ENCODE data around the gene R3HDM2.
"Not testable (repeated sequence)": the region's sequence is repeated elsewhere in the genome, so short reads cannot be mapped to it uniquely, and the experiment has no call there.

Gene R3HDM2

DNA sequence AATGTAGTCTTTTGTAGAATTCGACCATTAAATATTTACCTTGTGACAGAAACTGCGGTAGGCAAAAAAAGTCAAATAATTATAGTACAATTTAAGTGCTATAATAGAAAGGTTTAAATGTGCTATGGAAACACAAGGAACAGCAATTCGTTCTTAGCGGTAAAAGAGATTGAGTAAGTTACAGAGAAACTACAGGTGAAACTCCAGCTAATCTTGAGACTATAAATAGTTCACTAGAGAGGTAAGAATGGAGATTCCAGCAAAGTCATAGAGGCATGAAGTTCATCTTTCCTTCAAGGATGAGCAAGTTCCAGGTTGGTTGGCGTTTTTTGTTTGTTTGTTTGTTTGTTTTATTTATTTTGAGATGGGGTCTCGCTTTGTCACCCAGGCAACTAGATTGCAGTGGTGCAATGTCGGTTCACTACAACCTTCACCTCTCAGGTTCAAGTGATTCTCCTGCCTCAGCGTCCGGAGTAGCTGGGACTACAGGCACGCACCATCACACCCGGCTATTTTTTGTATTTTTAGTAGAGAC, 878 bp upstream of the R3HDM2 start:
- TF ChIP-seq, protein P1, sequence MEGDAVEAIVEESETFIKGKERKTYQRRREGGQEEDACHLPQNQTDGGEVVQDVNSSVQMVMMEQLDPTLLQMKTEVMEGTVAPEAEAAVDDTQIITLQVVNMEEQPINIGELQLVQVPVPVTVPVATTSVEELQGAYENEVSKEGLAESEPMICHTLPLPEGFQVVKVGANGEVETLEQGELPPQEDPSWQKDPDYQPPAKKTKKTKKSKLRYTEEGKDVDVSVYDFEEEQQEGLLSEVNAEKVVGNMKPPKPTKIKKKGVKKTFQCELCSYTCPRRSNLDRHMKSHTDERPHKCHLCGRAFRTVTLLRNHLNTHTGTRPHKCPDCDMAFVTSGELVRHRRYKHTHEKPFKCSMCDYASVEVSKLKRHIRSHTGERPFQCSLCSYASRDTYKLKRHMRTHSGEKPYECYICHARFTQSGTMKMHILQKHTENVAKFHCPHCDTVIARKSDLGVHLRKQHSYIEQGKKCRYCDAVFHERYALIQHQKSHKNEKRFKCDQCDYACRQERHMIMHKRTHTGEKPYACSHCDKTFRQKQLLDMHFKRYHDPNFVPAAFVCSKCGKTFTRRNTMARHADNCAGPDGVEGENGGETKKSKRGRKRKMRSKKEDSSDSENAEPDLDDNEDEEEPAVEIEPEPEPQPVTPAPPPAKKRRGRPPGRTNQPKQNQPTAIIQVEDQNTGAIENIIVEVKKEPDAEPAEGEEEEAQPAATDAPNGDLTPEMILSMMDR (IDR thresholded peaks at IDR 0.05), result no peak

DNA sequence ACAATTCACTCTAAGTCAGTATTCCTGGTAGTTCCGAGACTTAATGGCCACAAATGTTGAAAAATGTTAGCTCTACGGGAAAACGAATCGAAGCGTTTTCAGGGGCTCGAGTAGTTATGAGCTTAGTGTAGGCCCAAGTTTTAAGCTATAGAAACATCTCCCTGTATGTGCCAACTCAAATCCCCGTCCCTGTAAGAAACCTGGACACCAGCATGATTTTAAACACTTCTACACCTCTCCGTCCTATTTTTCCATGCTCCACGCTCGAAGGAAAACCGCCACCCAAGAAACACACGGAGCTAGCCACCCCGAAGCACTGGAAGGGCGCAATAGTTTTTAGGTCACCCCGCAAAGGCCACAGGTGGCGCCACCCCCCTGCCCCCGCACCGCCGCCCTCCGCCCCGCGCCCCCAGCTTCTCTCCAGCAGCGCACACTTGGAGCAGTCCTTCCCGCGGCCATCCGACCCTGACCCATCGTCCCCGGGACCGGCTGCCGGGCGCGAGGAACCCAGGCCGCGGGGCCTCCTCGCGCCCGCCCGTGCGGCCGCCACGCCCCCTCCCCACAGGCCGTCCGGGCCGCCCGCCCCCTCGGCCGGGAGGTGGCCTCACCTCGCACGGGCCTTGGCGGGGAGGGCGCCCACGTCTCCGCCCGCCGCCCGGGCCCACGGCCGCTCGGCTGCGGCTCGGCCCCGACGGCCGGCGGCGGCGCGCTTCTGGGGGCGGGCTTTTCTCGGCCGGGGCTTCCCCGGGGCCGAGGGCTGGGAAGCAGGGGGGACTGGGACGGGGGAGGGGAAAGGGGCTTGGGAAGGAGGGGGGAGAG, 522 bp downstream of the R3HDM2 start:
- no peaks in the 10 kb centered on the region for H3K9me3 ChIP-seq
- H3K27ac ChIP-seq, result peak overlapping the region; percentile 97 to 99
- peak; percentile 30 to 73 for DNase-seq
- peaks cover 0 to 5% (median 0%) of the 10 kb centered on the region in 3 donors for H3K36me3 ChIP-seq
- TF ChIP-seq, protein P1 (IDR thresholded peaks at IDR 0.05), result no peak
- H3K27me3 ChIP-seq, result no peaks in the 10 kb centered on the region
- peaks cover 0 to 15% (median 11%) of the 10 kb centered on the region in 4 donors for H3K4me1 ChIP-seq
- intact Hi-C loops (cut with DNase I; ENCODE audit: low total_unique reads), result no loop called here
- H3K4me3 ChIP-seq, result peak overlapping the region; percentile 76 to 93

More for the DNA sequence above, 878 bp upstream of the R3HDM2 start:
- Histone ChIP-seq H3K4me3 (peak overlapping the region; percentile 76 to 93), H3K27ac (peak overlapping the region; percentile 97 to 99), H3K27me3 (no peaks in the 10 kb centered on the region), H3K4me1 (peaks cover 0 to 15% (median 11%) of the 10 kb centered on the region in 4 donors), H3K9me3 (no peaks in the 10 kb centered on the region), H3K36me3 (no peaks in the 10 kb centered on the region)
- no peak for DNase-seq
- intact Hi-C loops (cut with DNase I; ENCODE audit: low total_unique reads), result no loop called here

DNA sequence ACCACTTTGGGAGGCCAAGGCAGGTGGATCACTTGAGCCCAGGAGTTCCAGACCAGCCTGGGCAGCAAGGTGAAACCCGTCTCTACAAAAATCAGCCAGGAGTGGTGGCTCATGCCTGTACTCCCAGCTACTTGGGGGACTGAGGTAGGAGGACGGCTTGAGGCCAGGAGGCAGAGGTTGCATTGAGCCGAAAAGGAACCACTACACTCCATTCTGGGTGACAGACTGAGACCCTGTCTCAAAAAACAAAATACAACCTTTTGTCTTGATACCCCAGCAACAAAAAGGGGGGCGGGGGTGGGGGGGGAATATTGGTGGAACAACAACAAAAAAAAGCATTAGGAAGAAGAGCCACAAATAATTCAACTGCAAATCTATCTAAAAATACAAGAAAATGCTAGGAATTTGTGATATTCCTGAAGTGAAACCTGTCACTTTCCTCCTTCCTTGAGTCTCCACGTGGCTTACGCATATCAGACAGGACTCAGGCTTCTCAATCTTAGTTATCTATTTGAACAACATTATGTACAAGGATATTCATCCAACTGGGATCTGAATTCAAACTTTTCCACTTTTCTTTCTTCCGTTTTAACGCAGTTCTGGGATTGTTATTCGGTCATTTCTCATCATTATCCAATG, 1.3 kb downstream of the R3HDM2 start:
- H3K27ac ChIP-seq, result peak overlapping the region; percentile 97 to 99
- no peaks in the 10 kb centered on the region for H3K27me3 ChIP-seq
- TF ChIP-seq, protein P1 (IDR thresholded peaks at IDR 0.05), result no peak
- peaks cover 0 to 5% (median 0%) of the 10 kb centered on the region in 3 donors for H3K36me3 ChIP-seq
- H3K4me3 ChIP-seq, result peak overlapping the region; percentile 76 to 93
- peaks cover 0 to 15% (median 11%) of the 10 kb centered on the region in 4 donors for H3K4me1 ChIP-seq
- no peaks in the 10 kb centered on the region for H3K9me3 ChIP-seq
- no peak for DNase-seq
- intact Hi-C loops (cut with DNase I; ENCODE audit: low total_unique reads), result no loop called here

DNA sequence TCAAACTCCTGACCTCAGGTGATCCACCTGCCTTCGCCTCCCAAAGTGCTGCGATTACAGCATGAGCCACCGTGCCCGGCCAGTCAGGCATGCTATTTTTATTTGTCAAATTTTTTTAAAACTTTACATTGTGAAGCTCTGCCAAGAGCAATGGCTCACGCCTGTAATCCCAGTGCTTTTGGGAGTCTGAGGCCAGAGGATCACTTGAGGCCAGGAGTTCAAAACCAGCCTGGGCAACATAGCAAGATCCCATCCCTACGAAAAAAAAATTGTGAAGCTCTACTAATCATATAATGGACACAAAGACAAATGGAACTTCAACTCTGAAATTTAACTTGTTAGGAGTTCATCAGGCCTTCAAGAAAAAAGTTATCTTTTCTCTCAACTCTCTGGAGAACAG, 1.9 kb downstream of the R3HDM2 start:
- DNase-seq, result no peak
- Histone ChIP-seq H3K27me3 (no peaks in the 10 kb centered on the region), H3K4me3 (no peak overlapping the region), H3K36me3 (peaks cover 0 to 5% (median 0%) of the 10 kb centered on the region in 3 donors), H3K27ac (peak overlapping the region; percentile 97 to 99), H3K4me1 (peaks cover 0 to 15% (median 11%) of the 10 kb centered on the region in 4 donors), H3K9me3 (no peaks in the 10 kb centered on the region)
- intact Hi-C loops (cut with DNase I; ENCODE audit: low total_unique reads), result no loop called here
- TF ChIP-seq, protein P1 (IDR thresholded peaks at IDR 0.05), result no peak

DNA sequence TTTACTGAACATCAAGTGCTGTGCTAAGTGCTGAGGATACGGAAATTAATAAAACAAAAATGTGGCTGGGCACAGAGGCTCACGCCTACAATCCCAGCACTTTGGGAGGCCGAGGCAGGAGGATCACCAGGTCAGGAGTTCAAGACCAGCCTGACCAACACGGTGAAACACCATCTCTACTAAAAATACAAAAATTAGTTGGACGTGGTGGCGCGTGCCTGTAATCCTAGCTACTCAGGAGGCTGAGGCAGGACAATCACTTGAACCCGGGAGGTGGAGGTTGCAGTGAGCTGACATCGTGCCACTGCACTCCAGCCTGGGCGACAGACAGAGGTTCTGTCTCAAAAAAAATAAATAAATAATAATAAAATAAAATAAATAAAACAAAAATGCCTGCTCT, 3.9 kb downstream of the R3HDM2 start:
- Histone ChIP-seq H3K36me3 (peaks cover 4 to 16% (median 5%) of the 10 kb centered on the region in 3 donors), H3K4me1 (peaks cover 0 to 15% (median 11%) of the 10 kb centered on the region in 4 donors)
- H3K27me3 ChIP-seq; H3K27ac ChIP-seq; H3K9me3 ChIP-seq; intact Hi-C loops (cut with DNase I; ENCODE audit: low total_unique reads); H3K4me3 ChIP-seq; DNase-seq: not testable (repeated sequence)

DNA sequence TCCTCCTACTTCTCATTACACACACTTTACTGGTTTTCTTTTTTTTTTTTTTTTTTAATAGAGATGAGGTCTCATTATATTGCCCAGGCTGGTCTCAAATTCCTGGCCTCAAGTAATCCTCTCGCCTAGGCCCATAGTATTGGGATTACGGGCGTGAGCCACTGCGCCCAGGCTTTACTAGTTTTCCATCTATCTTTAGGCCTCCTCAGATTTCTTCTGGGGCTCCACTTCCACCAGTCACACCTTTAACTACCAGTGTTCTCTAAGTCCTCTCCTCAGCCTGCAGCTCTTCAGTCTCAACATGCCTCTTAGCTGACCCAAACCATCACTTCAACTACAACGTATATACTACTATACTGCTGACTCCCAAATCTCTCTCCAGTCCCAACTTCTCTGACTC, 10.4 kb downstream of the R3HDM2 start:
- H3K9me3 ChIP-seq, result no peaks in the 10 kb centered on the region
- intact Hi-C loops (cut with DNase I; ENCODE audit: low total_unique reads), result no loop called here
- H3K36me3 ChIP-seq, result peaks cover 4 to 17% (median 5%) of the 10 kb centered on the region in 3 donors
- TF ChIP-seq, protein P1 (IDR thresholded peaks at IDR 0.05), result no peak
- no peak overlapping the region for H3K4me3 ChIP-seq
- H3K4me1 ChIP-seq, result peaks cover 0 to 18% (median 7%) of the 10 kb centered on the region in 4 donors
- no peaks in the 10 kb centered on the region for H3K27me3 ChIP-seq
- no peak overlapping the region for H3K27ac ChIP-seq
- no peak for DNase-seq

Data from tibial artery (tissue), 4 donors.